OCI-LY7 (cell line): Measurements from ENCODE around the gene GNA12.

Experiments used
- CTCF ChIP-seq: fragments of 200-600 bp; sonication (generic); conservative IDR thresholded peaks from 2 replicates; pipeline ENCODE4 v1.5.1; 2014; ENCODE audit warnings: mild to moderate bottlenecking, antibody characterized with exemption, low read length, moderate library complexity, mixed read lengths
- EZH2phosphoT487 ChIP-seq: fragments of 200-600 bp; sonication (generic); IDR thresholded peaks from 2 replicates; pipeline ENCODE4 v1.6.1; 2018; ENCODE audit warnings: low read depth, borderline replicate concordance, mild to moderate bottlenecking, mixed run types, antibody characterized with exemption, low read length, moderate library complexity, mixed read lengths

GRCh38 chr7:2786607-2787116 lies 57.4 kb downstream of the GNA12 start:
- TF ChIP-seq CTCF (no peak), EZH2phosphoT487 (no peak)
